ENCODE measurements around the gene PRX. TPM values are rescaled to one million over a fixed set of nuclear protein-coding genes. Genes with fewer than 3 reads are reported as not detected.
A peak's percentile ranks its signal among the peaks of the same experiment; 100 is the strongest.

Gene PRX
- polyA plus RNA-seq, 1 donor (not counting 4 experiments of a cell fraction or from before 2014, with no cell fraction given), result 0.42 TPM

DNA sequence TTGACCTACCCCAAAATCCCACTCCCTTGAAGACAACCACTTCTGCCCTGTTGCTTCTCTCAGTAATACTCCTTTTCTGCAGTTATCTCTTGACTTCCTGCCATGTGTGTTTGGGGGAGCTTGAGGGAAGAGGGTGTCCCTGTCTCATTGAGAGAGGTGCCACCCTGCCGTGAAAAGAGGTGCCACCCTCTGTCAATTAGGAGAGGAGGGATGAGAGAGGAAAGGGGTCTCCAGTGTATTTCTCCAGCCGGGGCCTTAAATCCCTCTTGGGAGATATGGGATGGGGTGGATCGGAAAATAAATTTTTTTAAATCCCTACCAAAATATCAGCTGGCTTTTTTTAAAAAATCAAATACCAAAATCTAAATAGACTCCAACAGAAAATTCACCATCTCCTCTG lies 48.2 kb downstream of the PRX start:
- TF ChIP-seq, protein P1, sequence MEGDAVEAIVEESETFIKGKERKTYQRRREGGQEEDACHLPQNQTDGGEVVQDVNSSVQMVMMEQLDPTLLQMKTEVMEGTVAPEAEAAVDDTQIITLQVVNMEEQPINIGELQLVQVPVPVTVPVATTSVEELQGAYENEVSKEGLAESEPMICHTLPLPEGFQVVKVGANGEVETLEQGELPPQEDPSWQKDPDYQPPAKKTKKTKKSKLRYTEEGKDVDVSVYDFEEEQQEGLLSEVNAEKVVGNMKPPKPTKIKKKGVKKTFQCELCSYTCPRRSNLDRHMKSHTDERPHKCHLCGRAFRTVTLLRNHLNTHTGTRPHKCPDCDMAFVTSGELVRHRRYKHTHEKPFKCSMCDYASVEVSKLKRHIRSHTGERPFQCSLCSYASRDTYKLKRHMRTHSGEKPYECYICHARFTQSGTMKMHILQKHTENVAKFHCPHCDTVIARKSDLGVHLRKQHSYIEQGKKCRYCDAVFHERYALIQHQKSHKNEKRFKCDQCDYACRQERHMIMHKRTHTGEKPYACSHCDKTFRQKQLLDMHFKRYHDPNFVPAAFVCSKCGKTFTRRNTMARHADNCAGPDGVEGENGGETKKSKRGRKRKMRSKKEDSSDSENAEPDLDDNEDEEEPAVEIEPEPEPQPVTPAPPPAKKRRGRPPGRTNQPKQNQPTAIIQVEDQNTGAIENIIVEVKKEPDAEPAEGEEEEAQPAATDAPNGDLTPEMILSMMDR (optimal IDR thresholded peaks at IDR 0.05 in 1 of 3, IDR thresholded peaks at IDR 0.05 in 1 of 3, conservative IDR thresholded peaks at IDR 0.05 in 1 of 3; ENCODE audit: extremely low read depth in 1 of 3, insufficient read depth in 2 of 3, low read length in 3 of 3), result no peak
- no peak for TF ChIP-seq EZH2 (IDR thresholded peaks at IDR 0.05; ENCODE audit: low read length)
- Histone ChIP-seq H3K27me3 (ENCODE audit: control insufficient read depth, extremely low read depth, insufficient read depth, low read length) (no peaks in the 10 kb centered on the region), H3K79me2 (ENCODE audit: control insufficient read depth, insufficient read depth, low read length) (no peaks in the 10 kb centered on the region), H3K9ac (ENCODE audit: control insufficient read depth, extremely low read depth, insufficient read depth, low read length) (peak overlapping the region; percentile 69), H3K9me3 (ENCODE audit: control insufficient read depth, low read depth, low read length) (no peaks in the 10 kb centered on the region), H3K4me1 (ENCODE audit: control insufficient read depth, extremely low read depth, insufficient read depth, low read length) (peaks cover 8% of the 10 kb centered on the region), H2AFZ (ENCODE audit: control insufficient read depth, low read length) (peak overlapping the region; percentile 83), H3K9me1 (ENCODE audit: control insufficient read depth, extremely low read depth, insufficient read depth, low read length) (peaks cover 2% of the 10 kb centered on the region), H4K20me1 (ENCODE audit: control insufficient read depth, extremely low read depth, insufficient read depth, low read length) (no peaks in the 10 kb centered on the region), H3K4me3 (ENCODE audit: control insufficient read depth in 2 of 3, extremely low read depth in 1 of 3, insufficient read depth in 2 of 3, low read depth in 1 of 3, low read length in 3 of 3) (peak overlapping the region in 1 of 3 experiments; percentile 68), H3K4me2 (ENCODE audit: control insufficient read depth, extremely low read depth, insufficient read depth, low read depth, low read length) (peak overlapping the region; percentile 85), H3K27ac (ENCODE audit: control insufficient read depth, insufficient read depth, low read length) (no peak overlapping the region), H3K36me3 (ENCODE audit: control insufficient read depth in 2 of 2, extremely low read depth in 1 of 2, insufficient read depth in 2 of 2, low read length in 2 of 2) (peaks cover 0 to 17% of the 10 kb centered on the region in 2 experiments)
- FAIRE-seq (no peak), DNase-seq (ENCODE audit: low read depth, low spot score) (no peak)
- dilution Hi-C loops (cut with MboI; ENCODE audit: extremely low pct_ligation_motif_present, low sequenced_read_pairs), result no loop called here

GRCh38 chr19:40363069-40363468 lies 50.1 kb downstream of the PRX start:
- TF ChIP-seq EZH2 (IDR thresholded peaks at IDR 0.05; ENCODE audit: low read length), result no peak
- TF ChIP-seq, protein P1 (optimal IDR thresholded peaks at IDR 0.05 in 1 of 3, IDR thresholded peaks at IDR 0.05 in 1 of 3, conservative IDR thresholded peaks at IDR 0.05 in 1 of 3; ENCODE audit: extremely low read depth in 1 of 3, insufficient read depth in 2 of 3, low read length in 3 of 3), result no peak
- Histone ChIP-seq H3K27ac (ENCODE audit: control insufficient read depth, insufficient read depth, low read length) (no peak overlapping the region), H3K4me3 (ENCODE audit: control insufficient read depth in 2 of 3, extremely low read depth in 1 of 3, insufficient read depth in 2 of 3, low read depth in 1 of 3, low read length in 3 of 3) (no peak overlapping the region), H2AFZ (ENCODE audit: control insufficient read depth, low read length) (no peak overlapping the region), H3K36me3 (ENCODE audit: control insufficient read depth in 2 of 2, extremely low read depth in 1 of 2, insufficient read depth in 2 of 2, low read length in 2 of 2) (peaks cover 0 to 15% of the 10 kb centered on the region in 2 experiments), H3K79me2 (ENCODE audit: control insufficient read depth, insufficient read depth, low read length) (no peaks in the 10 kb centered on the region), H3K4me2 (ENCODE audit: control insufficient read depth, extremely low read depth, insufficient read depth, low read depth, low read length) (no peak overlapping the region), H3K4me1 (ENCODE audit: control insufficient read depth, extremely low read depth, insufficient read depth, low read length) (peaks cover 8% of the 10 kb centered on the region), H3K9me1 (ENCODE audit: control insufficient read depth, extremely low read depth, insufficient read depth, low read length) (peaks cover 2% of the 10 kb centered on the region), H4K20me1 (ENCODE audit: control insufficient read depth, extremely low read depth, insufficient read depth, low read length) (no peaks in the 10 kb centered on the region), H3K9me3 (ENCODE audit: control insufficient read depth, low read depth, low read length) (no peaks in the 10 kb centered on the region), H3K27me3 (ENCODE audit: control insufficient read depth, extremely low read depth, insufficient read depth, low read length) (no peaks in the 10 kb centered on the region), H3K9ac (ENCODE audit: control insufficient read depth, extremely low read depth, insufficient read depth, low read length) (no peak overlapping the region)
- dilution Hi-C loops (cut with MboI; ENCODE audit: extremely low pct_ligation_motif_present, low sequenced_read_pairs), result no loop called here
- no peak for FAIRE-seq
- DNase-seq (ENCODE audit: low read depth, low spot score), result no peak

Measured in keratinocyte (primary cell).